Smooth muscle cell (in vitro differentiated cells): ENCODE results near the gene MAP4K4. TPM values are rescaled to one million over a fixed set of nuclear protein-coding genes. Genes with fewer than 3 reads are reported as not detected.
A peak's percentile ranks its signal among the peaks of the same experiment; 100 is the strongest.

Experiments used
- DNase-seq: peaks from one replicate; lab custom pipeline; 2025; ENCODE audit not compliant: unreplicated experiment; lab: John Stamatoyannopoulos, UW
- H2AFZ ChIP-seq: fragments of 200-600 bp; sonication (generic); 2 replicates; pipeline ENCODE4 v1.6.0; 2016; ENCODE audit warnings: antibody characterized with exemption, low read depth, mild to moderate bottlenecking
- H3F3A ChIP-seq: fragments of 200-600 bp; sonication (generic); 2 replicates; pipeline ENCODE4 v1.6.0; 2017; ENCODE audit warnings: antibody characterized with exemption, low read depth
- H3K27ac ChIP-seq: fragments of 200-600 bp; sonication (generic); 2 replicates; pipeline ENCODE4 v1.5.1; 2016; ENCODE audit warnings: low read depth, mild to moderate bottlenecking
- H3K27me3 ChIP-seq: fragments of 200-600 bp; sonication (generic); 2 replicates; pipeline ENCODE4 v1.6.1; 2016; ENCODE audit warnings: low read depth, mild to moderate bottlenecking
- H3K36me3 ChIP-seq: fragments of 200-600 bp; sonication (generic); 2 replicates; pipeline ENCODE4 v1.5.1; 2016; ENCODE audit warnings: low read depth
- H3K4me1 ChIP-seq: fragments of 200-600 bp; sonication (generic); 2 replicates; pipeline ENCODE4 v1.5.1; 2016; ENCODE audit warnings: low read depth
- H3K4me2 ChIP-seq: fragments of 200-600 bp; sonication (generic); 2 replicates; pipeline ENCODE4 v1.6.0; 2016; ENCODE audit warnings: mild to moderate bottlenecking
- H3K4me3 ChIP-seq: fragments of 200-600 bp; sonication (generic); 2 replicates; pipeline ENCODE4 v1.5.1; 2016; ENCODE audit warnings: mild to moderate bottlenecking
- H3K79me2 ChIP-seq: fragments of 200-600 bp; sonication (generic); 2 replicates; pipeline ENCODE4 v1.6.0; 2016; ENCODE audit warnings: low read depth, mild to moderate bottlenecking
- H3K9ac ChIP-seq: fragments of 200-600 bp; sonication (generic); 2 replicates; pipeline ENCODE4 v1.6.0; 2016; ENCODE audit warnings: low read depth
- H3K9me3 ChIP-seq: fragments of 200-600 bp; sonication (generic); replicated peaks from 2 replicates; pipeline ENCODE4 v1.5.1; 2016; ENCODE audit warnings: low read depth
- H4K20me1 ChIP-seq: fragments of 200-600 bp; sonication (generic); 2 replicates; pipeline ENCODE4 v1.6.0; 2016; ENCODE audit warnings: low read depth
- WGBS: methylation state at CpG from one replicate; pipeline ENCODE4 v1.1.7; 2016; ENCODE audit warnings: low lambda C conversion rate; 5-methylcytosine and 5-hydroxymethylcytosine counted together
- polyA plus RNA-seq: library from polyadenylated mRNA; unstranded; fragments of >200 nt; fragmentation: Nextera tagmentation; extraction: Ambion mirVana; gene quantifications from 2 replicates; pipeline ENCODE4 v1.2.1, GENCODE V29; 2016
- total RNA-seq: library from RNA; depleted of rRNA; stranded (reverse); fragments of >200 nt; gene quantifications from 2 replicates; pipeline ENCODE4 v1.2.3, GENCODE V29; 2014
- TF ChIP-seq, protein P1 (sequence below): fragments of 200-600 bp; sonication (generic); IDR thresholded peaks from 2 replicates; pipeline ENCODE4 v1.5.1; 2017; ENCODE audit warnings: borderline replicate concordance, mild to moderate bottlenecking, antibody characterized with exemption; ENCODE audit not compliant: insufficient read depth, poor library complexity, severe bottlenecking

MAP4K4 gene
- total and polyA plus RNA-seq, 2 experiments from 2014 or later = 68.9 to 107 TPM

DNA sequence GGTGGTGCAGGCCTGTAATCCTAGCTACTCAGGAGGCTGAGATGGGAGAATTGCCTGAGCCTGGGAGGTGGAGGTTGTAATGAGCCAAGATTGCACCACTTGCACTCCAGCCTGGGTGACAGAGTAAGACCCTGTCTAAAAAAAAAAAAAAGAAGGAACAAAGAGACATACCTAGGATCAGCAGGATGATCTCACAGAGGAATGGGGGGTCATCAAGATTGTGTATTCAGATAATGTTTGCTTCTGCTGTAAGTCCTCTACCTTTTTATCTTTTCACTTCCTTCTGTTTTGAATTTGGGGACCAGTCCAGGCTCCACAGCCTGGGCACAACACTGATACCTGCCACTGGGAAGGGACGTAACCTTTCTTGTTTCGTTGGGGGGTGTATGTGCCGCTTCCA lies 53.2 kb downstream of the MAP4K4 start:
- Histone ChIP-seq H2AFZ (no peak overlapping the region), H3K9me3 (no peaks in the 10 kb centered on the region), H3F3A (peaks cover 24% of the 10 kb centered on the region), H3K4me3 (no peak overlapping the region), H3K27me3 (no peaks in the 10 kb centered on the region), H3K27ac (no peak overlapping the region), H3K36me3 (no peaks in the 10 kb centered on the region), H3K9ac (no peak overlapping the region), H4K20me1 (peaks cover 80% of the 10 kb centered on the region), H3K4me1 (peaks cover 43% of the 10 kb centered on the region), H3K4me2 (no peak overlapping the region), H3K79me2 (peaks cover 81% of the 10 kb centered on the region)
- no peak for DNase-seq
- TF ChIP-seq, protein P1, sequence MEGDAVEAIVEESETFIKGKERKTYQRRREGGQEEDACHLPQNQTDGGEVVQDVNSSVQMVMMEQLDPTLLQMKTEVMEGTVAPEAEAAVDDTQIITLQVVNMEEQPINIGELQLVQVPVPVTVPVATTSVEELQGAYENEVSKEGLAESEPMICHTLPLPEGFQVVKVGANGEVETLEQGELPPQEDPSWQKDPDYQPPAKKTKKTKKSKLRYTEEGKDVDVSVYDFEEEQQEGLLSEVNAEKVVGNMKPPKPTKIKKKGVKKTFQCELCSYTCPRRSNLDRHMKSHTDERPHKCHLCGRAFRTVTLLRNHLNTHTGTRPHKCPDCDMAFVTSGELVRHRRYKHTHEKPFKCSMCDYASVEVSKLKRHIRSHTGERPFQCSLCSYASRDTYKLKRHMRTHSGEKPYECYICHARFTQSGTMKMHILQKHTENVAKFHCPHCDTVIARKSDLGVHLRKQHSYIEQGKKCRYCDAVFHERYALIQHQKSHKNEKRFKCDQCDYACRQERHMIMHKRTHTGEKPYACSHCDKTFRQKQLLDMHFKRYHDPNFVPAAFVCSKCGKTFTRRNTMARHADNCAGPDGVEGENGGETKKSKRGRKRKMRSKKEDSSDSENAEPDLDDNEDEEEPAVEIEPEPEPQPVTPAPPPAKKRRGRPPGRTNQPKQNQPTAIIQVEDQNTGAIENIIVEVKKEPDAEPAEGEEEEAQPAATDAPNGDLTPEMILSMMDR = no peak
- WGBS = 96% methylated on average over 3 of the region's 3 CpGs

DNA sequence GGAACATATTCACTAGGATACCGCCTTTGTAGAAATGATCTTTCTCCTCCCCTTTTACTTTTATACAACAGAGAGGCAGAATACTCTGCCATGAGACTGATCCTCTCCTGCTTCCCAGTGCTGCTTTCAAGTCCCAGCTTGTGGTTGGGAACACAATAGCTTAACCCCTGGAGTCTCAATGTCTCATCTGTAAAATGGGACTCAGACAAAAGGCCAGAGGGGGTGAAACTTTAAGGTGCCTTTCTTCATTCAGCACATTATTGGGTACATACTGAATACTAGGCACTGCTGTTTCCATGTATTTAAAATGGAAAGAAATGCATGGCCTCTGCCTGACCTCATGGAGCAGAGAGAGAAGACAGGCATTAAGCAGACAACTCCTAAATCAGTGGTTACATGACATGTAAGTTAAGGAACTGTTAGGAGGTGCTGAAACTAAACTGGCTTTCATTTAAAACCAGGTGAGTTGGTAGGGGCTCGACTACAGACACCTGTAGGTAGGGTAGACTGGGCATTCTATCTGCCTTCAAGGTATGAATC lies 53.8 kb downstream of the MAP4K4 start:
- peaks cover 24% of the 10 kb centered on the region for H3F3A ChIP-seq
- TF ChIP-seq, protein P1 = no peak
- no peak overlapping the region for H3K4me3 ChIP-seq
- H2AFZ ChIP-seq = no peak overlapping the region
- H3K79me2 ChIP-seq = peaks cover 82% of the 10 kb centered on the region
- H3K27me3 ChIP-seq = no peaks in the 10 kb centered on the region
- H3K27ac ChIP-seq = no peak overlapping the region
- no peak overlapping the region for H3K4me2 ChIP-seq
- peaks cover 38% of the 10 kb centered on the region for H3K4me1 ChIP-seq
- peaks cover 74% of the 10 kb centered on the region for H4K20me1 ChIP-seq
- WGBS = 77% methylated on average over 2 of the region's 2 CpGs
- H3K9ac ChIP-seq = no peak overlapping the region
- no peak for DNase-seq
- no peaks in the 10 kb centered on the region for H3K36me3 ChIP-seq
- H3K9me3 ChIP-seq = no peaks in the 10 kb centered on the region

DNA sequence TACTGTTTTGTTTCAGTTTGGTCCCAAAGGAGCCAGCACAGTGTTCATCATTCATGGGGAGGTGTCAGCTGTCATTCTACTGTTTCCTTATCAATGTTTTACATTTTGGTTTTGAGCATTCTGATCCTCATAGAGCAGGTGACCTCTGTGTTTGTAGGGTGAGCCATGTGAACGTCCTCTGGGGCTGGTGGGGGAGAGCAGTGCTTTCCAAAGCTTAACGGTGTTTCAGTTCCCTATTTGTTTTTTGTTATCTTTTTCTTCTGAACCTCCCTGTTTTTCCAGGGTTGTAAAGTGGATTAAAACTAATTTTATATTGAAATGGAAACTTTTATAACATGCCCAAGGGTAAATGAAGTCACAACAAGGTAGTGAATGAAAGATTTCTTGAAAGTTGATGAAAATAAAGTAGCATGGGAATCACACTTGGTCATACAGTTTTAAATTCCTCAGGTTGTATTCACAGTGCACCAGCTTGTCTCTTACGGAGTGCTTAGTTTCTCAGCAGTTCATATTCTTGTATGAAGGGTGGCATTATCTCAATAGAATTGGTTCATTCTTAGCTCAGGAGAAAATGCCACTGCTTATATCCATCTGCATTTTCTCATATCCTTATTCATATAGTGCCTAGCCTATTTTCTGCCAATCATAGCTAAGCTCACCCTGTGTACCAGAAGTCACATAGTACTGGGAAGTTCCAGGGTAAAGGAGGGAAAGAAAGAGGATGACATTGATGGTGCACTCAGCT lies 54.5 kb downstream of the MAP4K4 start:
- H3K27ac ChIP-seq = peak overlapping the region; percentile 39
- H3K36me3 ChIP-seq = no peaks in the 10 kb centered on the region
- H3K4me2 ChIP-seq = no peak overlapping the region
- no peak overlapping the region for H2AFZ ChIP-seq
- peaks cover 32% of the 10 kb centered on the region for H3K4me1 ChIP-seq
- no peaks in the 10 kb centered on the region for H3K9me3 ChIP-seq
- TF ChIP-seq, protein P1 = no peak
- no peaks in the 10 kb centered on the region for H3K27me3 ChIP-seq
- no peak overlapping the region for H3K9ac ChIP-seq
- H3K79me2 ChIP-seq = peaks cover 83% of the 10 kb centered on the region
- H3F3A ChIP-seq = peaks cover 19% of the 10 kb centered on the region
- H4K20me1 ChIP-seq = peaks cover 67% of the 10 kb centered on the region
- WGBS = 56% methylated on average over 3 of the region's 3 CpGs
- DNase-seq = no peak
- no peak overlapping the region for H3K4me3 ChIP-seq
